NCI-H187 (cell line): ENCODE results near the gene BIN1.

Source experiments
- DNase-seq, 2 experiments: peaks; one replicate each; lab custom pipeline; 2025; lab: John Stamatoyannopoulos, UW

The BIN1 gene

DNA sequence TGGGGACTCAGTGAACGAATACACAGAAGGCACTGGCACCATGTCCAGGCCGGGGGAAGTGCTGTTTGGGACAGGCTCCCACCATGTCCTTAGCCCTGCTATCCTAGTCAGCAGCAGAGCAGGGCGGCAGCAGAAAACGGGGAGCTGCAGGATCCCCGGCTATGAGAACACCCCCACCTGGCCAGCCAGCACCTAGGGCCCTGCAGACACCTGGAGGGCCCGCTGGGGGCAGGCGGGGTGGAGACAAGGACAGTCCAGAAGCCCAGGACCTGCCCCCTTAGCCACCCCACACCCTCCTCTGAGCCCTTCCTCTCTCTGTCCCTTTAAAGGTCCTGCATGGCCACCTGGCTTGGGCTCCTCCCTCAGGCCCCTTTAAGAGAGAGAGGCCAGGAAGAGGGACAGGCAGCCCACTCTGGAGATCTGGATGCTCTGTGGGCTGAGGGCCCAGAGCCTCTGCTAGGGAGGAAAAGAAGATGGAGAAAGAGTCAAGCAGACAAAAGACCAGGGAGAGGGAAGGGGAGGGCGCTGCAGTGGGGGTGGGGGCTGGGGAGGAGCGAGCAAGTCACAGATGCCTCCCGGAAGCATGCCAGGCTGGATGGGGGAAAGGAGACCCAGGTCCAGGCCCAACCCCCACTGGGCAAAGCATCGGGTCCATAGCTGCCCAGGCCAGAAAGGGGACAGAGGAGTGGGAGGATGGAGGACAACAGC lies 48.6 kb downstream of the BIN1 start:
- DNase-seq, result no peak

DNA sequence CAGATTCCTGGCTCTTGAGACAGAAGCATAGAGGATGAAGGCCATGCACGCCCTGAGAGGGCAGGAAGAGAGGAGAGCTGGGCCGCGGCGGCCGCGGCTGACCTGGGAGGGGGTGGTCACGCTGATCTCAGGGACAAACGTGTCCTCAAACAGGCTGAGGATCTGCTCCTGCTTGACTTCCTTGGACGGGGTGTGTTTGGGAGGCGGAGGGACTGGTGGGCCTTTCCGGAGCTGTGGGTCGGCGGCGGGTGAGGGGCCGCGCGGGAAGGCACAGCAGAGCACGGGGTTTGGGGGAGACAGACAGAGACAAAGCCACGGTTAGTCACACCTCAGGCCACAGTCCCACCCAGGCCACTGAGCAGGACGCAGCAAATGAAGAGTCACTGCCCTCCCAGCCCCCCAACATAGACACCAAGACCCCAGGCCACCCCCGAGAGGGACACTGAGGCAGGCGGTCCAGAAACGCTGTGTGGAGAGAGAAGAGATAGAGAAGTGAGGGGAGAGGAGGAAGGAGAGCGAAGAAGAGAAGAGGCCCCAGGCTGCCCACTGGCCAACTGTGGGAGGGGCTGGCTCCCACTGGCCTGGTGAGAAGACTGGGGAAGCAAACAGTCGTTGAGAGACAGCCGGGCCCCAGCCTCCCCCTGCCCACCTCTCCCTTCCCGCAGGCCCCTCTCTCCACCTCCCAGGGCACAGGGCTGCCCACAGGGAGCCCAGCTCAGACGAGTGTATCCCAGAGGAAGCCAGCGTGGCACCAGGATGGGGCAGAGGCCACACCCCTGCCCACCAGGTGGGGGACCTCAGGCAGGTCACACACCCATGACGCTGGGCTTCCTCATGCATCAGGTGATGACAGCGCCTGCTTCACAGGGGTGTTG lies 49.3 kb downstream of the BIN1 start:
- no peak for DNase-seq

GRCh38 chr2:127056631-127057370 lies 50.2 kb downstream of the BIN1 start:
- no peak for DNase-seq

DNA sequence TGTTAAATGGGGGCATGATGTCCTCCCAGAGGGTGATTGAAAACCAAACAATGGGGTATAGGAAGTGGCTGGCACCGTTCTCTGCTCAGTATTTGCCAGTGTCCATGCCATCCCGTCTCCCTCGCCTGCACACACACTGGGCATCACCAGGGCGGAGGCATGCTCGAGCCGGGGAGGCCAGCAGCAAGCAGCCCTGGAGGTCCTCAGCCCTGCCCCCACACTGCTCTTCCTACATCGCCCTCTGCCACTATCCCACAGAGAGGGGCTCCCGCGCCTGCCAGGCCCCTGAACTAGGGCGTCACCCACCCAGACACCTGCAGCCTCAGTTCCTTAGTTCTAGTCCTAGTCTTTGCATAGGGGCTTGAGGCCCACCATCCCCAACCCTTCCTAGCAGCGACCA lies 50.9 kb downstream of the BIN1 start:
- no peak for DNase-seq

GRCh38 chr2:127055786-127056076 lies 51.2 kb downstream of the BIN1 start:
- DNase-seq, result no peak

DNA sequence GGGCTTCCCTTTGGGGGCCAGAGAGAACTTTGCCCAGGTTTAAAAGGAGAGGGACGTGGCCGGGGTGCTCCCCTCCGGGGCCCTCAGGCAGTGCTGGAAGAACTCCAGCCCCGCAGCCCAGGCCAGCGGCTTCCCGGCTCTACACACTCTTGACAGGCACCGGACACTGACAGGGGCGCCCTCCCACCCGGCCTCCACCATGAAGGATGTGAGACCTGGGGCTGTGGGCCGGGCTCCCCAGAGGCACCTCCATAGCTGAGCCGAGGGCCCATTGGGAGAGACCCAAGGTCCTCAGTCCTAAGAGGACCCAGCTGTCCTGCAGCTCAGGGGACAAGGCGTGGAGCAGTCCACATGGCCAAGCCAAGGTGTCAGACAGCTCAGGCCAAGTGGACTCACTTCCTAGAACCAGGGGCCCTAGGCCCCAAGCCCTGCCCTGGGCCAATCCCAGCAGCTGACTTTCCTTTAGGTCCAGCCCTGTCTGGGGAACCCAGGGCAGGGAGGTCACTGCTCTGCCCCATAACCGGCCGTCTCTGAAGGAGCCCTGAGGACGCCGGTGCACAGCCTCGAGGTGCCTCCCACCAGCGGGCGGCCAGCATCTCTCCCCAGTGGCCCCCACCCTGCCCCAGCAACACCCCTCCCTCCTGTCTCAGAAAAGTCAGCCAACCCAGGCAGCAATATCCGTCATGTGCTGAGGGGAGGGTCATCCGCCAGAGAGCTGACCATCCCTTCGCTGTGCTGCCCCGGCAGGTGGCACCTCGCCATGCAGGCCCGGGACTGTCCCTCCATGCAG lies 51.8 kb downstream of the BIN1 start:
- DNase-seq, result no peak

DNA sequence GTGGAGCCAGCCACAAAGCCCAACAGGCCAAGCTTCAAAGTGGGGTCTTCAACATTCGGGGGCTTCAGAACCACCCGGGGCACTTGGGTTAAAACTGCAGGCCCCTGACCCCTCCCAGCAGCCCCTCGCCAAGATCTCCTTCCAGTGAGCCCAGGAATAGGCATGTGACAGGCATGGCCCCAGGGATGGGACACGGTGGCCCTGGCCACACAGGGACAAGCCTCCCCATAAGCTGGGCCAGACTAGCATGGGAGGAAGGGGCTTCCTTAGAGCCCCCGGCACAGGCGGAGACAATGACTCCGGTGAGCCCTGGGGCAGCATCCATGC lies 52.4 kb downstream of the BIN1 start:
- DNase-seq, result no peak

DNA sequence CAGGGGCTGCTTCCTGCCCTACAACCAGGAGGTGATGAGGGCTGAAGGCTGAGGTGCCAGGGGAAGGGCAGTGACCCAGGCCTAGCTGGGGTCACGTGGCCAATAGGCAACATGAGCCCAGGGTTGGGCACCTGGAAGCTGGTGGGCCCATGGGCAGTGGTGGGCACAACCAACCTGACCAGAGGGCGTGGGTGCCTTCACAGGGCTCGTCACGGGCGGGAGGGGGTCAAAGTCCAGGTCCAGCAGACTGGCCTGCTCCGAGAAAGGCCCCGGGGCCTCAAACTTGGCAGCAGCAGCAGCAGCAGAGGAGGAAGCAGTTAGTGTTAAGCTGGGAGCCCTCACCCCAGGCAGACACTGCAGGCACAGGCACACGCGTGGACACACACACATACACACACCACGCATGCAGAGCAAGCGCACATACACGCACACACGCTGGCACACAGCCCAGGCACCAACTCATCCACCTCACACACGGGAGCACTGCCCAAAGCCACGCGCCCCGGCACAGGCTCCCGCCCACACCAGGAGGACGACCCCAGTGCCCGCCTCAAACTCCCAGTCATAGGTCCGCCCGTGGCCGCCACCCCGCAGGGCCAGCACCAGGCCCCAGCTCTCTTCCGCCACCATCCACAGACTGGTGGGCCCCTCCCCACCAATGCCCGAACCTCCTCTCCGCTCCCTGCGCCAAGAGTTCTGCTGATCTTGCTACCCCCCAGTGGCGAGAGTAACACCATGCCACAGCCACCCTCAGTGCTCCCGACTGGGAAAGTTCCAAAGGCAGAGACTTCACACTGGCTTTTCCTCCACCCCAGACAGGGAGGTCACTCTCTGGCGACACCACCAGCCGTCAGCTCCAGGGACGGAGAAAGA lies 53.0 kb downstream of the BIN1 start:
- DNase-seq, result no peak

DNA sequence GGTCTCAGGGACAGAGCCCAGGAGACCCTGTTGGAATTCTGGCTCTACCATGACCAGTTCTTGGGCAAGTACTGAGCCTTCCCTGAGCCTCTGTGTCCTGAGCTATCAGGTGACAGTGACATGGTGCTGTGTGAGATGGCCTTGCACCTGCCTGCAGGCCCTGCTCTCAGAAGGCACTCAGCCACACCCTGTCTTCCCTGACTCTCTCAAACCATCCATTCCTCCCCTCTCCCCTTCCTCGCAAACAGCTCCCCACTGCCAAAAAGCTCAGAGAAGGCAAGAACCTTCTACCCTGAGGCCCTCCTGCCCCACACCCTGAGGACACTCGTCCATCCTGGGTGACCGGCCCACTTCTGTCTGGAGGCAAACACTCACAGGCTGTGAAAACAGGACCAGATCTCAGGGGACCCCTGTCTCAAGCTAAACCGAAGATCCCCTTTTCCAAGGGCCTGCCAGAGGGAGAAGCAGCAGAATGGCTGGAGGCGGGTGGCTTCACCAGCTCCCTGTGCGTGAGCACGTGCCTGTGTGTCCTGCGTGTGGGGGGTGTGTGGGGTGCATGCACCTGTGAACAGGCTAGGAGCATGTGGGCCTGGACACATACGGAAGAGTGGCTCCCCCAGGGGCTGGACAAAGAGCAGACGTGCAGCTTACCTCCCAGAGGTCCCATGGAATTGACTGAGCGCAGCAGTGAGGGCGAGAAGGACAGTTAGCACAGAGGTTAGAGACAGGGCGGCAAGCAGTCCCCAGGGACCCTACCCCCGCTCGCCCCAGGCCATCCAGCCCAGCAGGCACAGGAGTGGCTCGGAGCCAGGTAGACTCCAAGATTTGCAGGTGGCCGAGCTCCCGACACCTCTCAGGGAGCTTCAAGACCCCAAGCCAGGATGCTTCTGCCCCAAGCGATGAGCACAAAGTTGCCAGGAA lies 53.9 kb downstream of the BIN1 start:
- no peak for DNase-seq

DNA sequence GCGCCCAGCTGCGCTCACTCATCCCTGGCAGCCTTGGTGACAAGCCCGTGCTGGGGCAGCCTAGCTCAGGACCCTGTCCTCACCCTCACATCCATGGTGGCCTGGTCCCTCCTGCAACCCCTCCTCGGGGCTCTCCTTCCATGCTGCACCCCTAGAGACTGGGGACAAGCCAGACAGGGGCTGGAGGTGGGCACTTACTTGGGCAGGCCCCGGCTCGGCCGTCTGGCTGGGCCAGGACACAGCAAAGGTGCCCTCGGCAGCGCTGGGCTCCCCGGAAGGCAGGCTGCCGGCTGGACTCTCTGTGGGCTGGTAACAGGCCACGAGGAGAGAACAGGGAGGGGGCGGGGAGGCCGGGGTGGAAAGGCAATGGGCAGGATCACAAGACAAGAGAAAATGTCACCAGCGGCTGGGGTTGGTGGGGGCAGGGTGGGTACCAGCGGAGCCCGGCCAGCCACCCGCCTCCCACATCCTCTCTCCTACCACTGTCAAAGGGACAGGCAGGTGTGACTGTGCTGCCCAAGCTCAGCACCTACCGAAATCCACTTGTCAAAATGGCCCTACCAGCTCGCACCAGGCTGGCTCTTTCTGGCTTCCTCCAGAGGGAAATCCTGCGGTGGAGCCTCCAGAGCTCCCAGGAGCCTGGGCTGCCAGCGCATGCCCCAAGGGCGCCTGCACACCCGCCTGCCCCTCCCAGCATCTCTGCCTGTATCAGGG lies 54.7 kb downstream of the BIN1 start:
- DNase-seq, result no peak

GRCh38 chr2:127051116-127052056 lies 55.6 kb downstream of the BIN1 start:
- no peak for DNase-seq

DNA sequence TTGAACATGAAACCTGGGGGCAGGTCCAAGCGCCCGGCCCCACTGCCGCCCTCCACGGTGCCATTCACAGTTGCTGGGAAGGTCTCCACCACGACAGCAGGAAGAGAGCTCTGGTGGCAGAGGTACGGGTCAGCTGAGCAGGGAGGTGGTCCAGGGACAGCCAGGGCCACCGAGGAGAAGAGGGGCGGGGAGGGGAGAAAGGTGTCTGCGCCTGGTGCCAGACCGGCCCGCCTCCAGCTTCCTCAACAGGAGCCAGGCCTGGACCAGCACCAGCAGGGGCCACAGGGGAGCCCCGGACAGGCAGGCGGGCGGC lies 56.2 kb downstream of the BIN1 start:
- DNase-seq, result no peak

DNA sequence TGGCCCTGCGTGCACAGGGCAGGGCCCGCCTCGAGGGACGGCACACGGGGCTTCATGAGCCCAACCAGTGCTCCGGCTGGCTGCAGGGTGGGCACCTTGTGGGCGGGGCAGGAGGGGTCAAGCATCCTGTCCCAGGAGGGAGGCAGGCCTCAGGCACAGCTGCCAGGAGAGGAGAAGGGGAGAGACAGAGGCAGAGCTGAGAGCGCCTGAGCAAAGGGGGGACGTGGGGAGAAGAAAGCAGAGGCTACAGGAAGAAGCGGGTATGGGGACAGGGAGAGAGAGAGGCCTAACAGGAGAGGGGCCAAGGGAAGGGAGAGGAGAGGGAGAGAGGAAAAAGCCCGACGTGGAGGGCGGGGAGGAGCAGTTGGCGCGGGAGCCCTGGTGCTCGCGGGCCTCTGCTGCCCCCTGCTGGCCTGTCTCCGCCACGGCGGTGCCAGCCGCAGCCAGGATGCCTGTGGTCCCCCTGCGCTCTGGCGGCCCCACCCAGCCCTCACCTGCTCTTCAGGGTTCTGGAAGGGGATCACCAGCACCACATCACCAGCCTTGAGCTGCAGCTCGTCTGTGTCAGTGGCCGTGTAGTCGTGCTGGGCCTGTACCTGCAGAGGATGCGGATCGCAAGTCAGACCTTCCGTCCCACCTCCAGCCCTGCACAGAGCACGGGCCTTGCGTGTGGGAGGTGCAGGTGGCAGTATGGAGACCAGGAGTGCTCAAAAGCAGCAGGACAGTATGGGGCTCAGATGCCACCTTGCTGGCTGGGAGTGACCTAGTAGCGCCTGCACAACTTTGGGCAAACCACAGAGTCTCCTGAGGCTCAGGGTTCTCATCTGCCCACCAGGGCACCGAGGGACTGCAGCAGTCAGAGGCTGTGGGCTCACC lies 56.8 kb downstream of the BIN1 start:
- DNase-seq, result no peak

DNA sequence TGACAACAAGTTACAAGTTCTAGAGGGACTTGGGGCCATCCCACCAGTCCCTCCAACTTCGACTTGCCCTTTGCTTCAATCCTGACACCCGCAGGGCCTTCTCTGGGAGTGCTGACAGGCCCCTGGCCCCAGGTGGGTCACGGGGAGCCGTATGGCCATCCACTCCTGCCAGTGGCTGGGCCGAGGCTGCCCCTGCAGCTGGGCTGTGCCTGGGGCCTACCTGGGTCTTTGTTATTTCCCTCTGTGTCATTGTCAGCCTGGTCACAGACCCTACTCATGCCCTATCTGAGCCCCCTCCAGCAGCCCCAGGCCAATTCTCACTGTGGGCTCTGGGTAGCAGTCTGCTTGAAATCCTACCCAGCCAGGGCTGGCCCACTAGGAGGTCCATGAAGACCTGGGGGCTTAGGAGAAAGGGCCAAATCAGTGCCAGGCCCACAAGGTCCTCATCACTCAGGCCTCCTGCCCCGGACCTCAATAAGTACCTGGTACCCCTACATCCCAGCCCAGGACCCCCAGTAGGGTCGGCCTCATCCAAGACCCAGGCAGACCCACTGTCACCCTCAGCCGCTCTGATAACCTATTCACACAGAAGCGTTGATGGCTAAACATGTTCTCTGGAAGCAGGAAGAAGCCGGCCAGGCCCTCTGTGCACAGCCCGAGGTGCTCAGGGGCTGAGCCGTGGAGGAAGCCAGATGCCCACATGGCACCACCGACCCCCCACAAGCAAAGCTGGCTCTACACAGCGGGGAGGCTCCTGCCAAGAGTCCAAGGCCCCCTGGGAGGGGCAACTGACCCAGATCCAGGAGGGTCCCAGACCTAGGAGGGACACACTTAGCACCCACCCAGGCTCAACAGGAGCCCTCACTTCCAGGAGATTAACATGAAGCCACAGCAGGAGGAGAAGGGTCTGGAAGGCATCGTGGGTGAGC lies 57.7 kb downstream of the BIN1 start:
- no peak for DNase-seq

DNA sequence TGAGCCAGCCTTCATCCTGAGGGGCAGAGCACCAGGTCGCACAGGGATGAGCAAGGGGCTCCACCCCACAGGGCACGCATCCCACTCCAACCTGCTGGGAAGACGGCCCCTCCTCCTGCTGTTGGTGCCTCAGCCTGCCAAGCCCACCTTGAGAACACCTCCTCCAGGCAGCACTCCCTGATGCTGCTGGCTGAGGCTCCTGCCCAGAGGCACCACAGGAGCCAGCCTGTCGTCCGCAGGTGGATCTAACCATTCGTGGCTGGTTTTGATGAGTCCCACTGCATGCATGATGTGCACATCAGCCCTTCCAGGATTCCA lies 58.4 kb downstream of the BIN1 start:
- no peak for DNase-seq

DNA sequence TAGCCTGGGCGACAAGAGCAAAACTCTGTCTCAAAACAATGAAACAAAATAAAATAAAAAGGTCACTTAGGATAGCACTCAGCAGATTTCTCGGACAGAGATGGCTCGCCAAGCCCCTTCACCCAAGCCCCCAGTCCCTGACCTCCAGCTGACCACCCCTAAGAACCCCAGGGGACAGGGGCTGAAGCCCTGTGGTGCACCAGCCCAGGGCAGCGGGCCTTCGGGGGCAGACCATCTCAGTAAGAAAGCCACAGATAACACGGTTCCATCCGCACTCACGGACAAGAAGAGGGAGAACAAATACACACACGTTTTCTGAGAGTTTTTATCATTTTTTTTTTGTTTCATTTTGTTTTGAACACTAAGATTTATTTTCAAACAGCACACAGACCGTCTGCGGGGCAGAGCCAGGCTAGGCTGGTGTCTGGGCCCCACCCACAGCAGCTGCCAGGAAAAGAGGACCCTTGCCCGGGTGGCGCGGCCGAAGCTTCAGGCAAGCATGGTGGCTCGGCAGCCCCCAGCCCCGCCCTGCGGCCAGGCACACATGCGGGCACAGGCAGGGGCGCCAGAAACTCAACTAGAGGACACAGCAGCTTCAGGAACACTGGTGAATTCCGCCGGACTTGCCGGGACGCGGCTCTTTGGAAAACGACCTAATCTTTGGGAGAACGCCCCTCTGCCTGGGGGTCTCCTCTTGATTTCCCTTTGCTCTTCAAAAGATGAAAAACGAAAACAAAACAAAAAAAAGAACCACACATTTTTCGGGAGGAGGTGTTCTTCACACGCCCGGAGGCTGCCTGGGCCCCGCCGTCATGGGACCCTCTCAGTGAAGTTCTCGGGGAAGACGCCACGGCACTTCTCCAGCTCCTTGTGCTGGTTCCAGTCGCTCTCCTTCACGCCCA lies 59.0 kb downstream of the BIN1 start:
- no peak for DNase-seq
